GM19395 (cell line): Measurements from ENCODE around the gene NRG2.

Source experiments
- ATAC-seq: cut with Tn5 transposase; IDR thresholded peaks from one replicate; pipeline ENCODE4 v1.9.1; 2021; ENCODE audit warnings: mild to moderate bottlenecking, moderate library complexity; ENCODE audit not compliant: unreplicated experiment

NRG2 gene

DNA sequence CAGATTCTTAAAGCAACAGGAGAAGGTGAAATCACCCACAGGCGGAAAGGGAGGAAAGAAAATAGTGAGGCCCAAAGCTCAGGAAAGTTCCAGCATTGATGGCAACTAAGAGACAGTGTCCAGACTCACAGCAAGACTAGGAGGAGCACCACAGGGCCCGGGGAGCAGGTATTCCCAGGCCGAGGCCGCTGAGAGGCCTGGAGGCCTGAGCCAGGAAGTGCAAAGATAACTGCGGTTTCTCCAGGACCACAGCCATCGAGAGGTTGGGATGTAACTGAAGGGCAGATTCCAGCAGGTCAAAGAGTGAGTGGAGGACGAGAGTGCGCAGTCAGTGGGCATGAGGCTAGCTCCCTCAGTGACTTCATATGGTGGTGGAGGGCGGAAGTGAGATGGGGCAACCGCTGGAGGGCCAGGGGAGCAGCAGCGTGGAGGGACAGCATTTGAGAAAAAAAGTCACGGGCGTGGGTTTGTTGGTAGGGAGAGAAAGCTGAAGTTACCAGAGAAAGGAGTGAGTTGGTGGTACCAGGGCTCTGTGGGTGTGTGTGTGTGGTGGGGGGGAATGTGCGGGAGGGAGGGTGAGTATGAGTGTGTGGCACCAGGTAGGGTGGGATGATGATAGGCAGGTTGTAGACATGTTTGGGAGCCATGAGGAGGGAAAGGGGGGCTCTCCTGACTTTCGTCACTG, 157.8 kb downstream of the NRG2 start:
- ATAC-seq = no peak

- ATAC-seq = no peak
Observed at GRCh38 chr5:139884734-139885133, 158.4 kb downstream of the NRG2 start.

GRCh38 chr5:139884144-139884543, 159.0 kb downstream of the NRG2 start:
- no peak for ATAC-seq

- no peak for ATAC-seq
Observed at GRCh38 chr5:139882961-139883539, 160.0 kb downstream of the NRG2 start.

DNA sequence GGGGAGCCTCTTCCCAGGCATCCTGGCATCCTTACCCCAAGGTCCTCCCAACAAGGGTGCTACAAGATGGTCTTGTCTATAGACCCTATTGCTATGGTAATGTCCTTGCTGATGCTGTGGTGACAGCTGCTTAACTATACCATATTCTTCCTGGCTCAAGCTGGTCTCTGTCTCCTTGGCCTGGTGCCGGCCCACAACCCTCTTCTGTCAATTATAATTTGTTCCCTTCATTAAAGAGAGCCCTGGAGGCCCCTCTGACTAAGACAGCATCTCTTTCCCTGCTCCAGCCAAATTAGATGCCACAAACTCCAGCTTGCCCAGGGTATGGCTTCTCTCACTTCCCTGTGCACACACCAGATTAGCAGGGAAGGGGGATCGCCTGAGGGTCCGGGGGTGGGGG, 160.8 kb downstream of the NRG2 start:
- no peak for ATAC-seq

DNA sequence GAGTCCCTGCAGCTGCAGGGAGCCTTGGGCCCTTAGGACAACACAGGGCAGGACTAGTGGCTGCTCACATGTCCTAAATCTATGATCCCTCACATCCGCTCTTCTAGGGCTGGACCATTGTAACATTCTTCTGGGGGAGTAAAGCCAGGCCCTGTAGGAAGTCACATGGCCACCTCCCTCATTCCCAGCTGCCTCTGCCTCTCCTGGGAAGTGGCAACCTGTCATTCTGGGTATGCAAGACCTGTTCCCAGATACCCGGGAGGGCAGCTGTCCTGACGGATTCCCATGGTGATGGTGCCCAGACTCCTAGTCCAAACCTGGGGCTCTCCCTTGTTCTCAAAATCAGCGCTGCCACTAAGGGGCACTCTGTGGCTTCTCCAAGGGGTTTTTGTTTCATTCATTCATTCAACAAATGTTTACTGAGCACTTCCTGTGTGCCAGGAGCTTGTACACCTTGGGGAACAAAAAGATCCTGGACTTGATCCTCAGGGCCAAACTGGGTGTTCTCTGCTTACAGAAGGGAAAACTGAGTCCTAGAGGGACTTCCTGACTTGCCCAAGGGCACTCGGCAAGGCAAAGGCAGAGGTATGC, 161.9 kb downstream of the NRG2 start:
- ATAC-seq = no peak

DNA sequence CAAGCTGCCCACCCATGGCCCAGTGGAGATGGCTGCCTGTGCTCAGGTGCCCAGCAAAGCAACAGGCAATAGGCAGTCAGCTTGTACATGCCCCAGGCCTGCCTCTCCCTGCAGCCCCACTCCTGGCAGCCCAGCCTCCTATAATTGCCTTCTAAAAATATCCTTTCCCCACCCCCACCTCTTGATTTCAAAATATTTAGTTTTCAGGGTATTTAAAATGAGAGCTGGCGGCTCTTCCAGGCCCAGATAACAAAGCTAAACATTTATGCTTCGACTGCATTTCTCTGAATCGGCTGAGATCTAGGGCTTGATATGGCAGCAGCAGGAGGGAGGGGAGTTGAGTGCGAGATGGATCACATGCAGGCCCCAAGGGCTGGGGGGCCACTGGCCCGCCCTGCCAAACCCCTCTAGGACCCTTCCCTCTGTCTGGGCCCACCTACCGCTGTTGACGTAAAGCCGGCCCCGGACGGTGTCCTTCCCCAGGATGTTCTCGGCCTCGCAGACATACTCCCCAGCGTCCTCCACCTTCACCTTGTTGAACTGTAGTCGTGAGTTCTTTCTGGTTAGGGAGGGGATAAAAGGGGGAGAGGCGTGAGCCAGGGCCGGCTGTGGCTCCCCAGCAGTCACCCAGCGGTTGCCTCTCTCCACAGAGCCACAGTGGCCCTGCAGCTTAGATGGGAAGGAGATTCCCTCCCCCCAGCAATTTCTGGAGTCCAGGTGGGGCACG, 162.5 kb downstream of the NRG2 start:
- no peak for ATAC-seq

DNA sequence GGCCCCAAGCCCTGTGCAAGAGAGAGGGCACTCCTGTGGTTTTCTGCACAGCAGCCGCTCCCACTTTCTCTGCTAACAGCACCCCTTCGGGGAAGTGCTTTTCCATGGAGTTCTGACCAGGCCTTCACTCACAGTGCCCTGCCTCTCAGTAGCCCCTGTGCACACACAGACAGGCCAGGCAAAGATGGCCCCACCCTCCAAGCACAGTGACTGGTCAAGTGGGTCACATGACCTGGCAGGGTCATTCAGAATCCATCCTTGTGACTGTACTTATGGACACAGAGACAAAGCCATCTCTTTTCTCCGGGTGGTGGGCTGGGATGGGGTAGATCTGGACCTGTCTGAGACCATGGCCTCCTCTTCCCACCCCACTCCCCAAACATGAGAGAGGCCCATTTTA, 165.0 kb downstream of the NRG2 start:
- no peak for ATAC-seq

- no peak for ATAC-seq
Observed at GRCh38 chr5:139877129-139877597, 165.9 kb downstream of the NRG2 start.

DNA sequence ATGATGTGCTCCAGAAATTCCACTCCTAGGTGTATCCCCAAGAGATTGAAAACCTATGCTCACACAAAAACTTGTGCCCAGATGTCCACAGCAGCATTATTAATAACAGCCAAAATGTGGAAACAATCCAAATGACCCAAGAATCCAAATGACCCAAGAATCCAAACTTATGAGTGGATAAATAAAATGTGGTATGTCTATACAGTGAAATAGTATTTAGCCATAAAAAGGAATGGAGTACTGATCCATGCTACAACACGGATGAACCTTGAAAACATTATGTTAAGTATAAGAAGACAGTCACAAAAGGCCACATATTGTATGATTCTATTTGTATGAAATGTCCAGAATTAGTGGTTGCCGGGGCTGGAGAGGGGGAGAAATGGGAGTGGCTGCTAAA, 167.1 kb downstream of the NRG2 start:
- ATAC-seq = no peak

GRCh38 chr5:139872851-139873794, 170.0 kb downstream of the NRG2 start:
- no peak for ATAC-seq

GRCh38 chr5:139872052-139872766, 170.9 kb downstream of the NRG2 start:
- ATAC-seq = no peak

DNA sequence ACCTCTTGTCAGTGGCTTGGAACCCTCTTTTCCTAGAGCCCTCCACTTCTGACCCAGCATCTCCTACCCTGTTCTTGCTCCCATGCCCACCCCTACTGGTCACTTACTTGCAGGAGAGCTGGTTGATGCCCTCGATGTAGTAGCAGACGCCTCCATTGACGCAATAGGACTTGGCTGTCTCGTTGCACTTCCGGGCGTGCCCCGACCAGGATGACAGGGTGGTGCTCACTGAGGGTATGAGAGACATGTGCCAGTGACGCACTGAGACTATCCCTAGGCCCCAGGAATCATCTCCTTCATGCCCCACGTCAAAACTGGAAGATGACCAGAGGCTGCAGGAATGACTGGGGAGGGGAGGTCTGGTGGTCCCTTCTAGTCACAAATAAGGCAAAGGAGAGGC, 171.5 kb downstream of the NRG2 start:
- ATAC-seq = no peak

GRCh38 chr5:139870677-139871076, 172.4 kb downstream of the NRG2 start:
- no peak for ATAC-seq

- ATAC-seq = no peak
Observed at GRCh38 chr5:139869042-139869790, 173.9 kb downstream of the NRG2 start.

DNA sequence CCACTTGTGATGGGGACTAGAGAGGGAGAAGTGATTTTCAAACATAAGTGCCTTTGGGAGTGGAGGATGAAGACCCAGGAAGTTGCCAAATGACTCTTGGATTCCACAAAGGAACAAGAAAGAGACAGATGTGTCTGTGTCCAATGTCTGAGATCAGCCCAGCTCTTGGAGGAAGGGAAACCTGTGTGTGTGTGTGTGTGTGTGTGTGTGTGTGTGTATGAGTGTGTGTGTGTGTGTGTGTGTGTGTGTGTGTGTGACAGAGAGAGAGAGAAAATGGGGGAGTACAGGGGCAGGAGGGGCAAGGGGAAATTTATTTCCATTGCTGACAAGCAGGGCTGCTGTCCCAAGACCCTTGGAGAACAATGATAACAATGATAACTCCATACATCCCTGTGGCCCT, 175.5 kb downstream of the NRG2 start:
- ATAC-seq = no peak

GRCh38 chr5:139867109-139867508, 176.0 kb downstream of the NRG2 start:
- ATAC-seq = no peak

DNA sequence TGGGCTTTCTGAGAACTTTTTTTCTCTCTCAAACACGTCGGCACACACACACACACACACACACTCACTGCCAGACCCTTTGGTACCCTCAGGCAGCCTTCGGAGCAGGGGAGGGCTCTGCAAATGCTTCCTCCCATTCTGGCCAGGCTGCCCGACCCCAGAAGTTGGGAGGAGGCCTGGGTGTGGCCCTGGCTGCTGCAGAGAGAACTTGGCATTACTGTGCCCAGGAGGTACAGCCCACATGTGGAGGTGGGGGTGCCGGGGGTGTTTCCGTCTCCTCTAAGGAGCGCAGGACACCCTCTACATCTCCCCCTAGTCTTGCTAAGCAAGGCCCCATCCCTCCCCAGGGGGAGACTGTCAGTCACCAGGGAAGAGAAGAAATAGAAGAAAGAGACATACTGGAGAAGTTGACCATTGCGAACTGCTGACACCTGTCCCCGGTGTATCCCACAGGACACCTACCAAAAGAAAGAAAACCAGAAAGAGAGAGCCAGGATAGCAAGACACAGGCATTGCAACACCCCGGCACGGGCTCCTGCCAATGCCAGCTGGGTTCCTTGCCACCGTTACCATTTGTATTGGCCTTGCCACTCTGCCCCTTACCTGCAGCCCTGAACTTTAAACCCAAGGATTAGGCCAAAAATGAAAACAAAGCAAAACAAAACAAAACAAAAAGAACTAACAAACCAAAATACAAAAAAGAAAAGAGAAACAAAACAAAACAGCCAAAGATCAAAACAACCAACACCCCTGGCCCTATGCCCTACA, 178.2 kb downstream of the NRG2 start:
- ATAC-seq = no peak
